HL-60 (cell line): ENCODE measurements around the gene CTXN1.

ENCODE experiments used
- DNase-seq, 2 experiments: peaks; one replicate each; pipeline ENCODE4 v3.0.0-alpha.2; 2010 to 2020; ENCODE audit warnings: low read depth in 1 of 2, low spot score in 1 of 2
- H3K27ac ChIP-seq: fragments of 250-450 bp; sonication (Bioruptor Pico); replicated peaks from 2 replicates; pipeline ENCODE4 v1.5.1; 2020; ENCODE audit warnings: mild to moderate bottlenecking, moderate library complexity
- H3K27me3 ChIP-seq: fragments of 250-450 bp; sonication (Bioruptor Pico); 2 replicates; pipeline ENCODE4 v1.5.1; 2021; ENCODE audit warnings: mild to moderate bottlenecking, moderate library complexity; ENCODE audit not compliant: insufficient read depth, poor library complexity, severe bottlenecking
- H3K4me3 ChIP-seq: replicated peaks from 2 replicates; pipeline ENCODE4 v1.5.1; 2011; ENCODE audit warnings: mild to moderate bottlenecking, control low read depth, low read length; ENCODE audit not compliant: insufficient read depth
- GABPA ChIP-seq: IDR thresholded peaks from 2 replicates; pipeline ENCODE4 v1.6.1; 2012; ENCODE audit warnings: low read depth
- POLR2AphosphoS5 ChIP-seq: IDR thresholded peaks from 2 replicates; pipeline ENCODE4 v1.6.1; 2012; ENCODE audit warnings: low read depth
- SPI1 ChIP-seq: IDR thresholded peaks from 2 replicates; pipeline ENCODE4 v1.6.1; 2012; ENCODE audit warnings: low read depth, mild to moderate bottlenecking, borderline replicate concordance
- TF ChIP-seq, protein P1 (sequence below): IDR thresholded peaks from one replicate; pipeline ENCODE4 v1.5.1; 2011; ENCODE audit warnings: low read length, control low read depth, inconsistent platforms; ENCODE audit not compliant: insufficient read depth
- TF ChIP-seq, protein P2 (sequence below): IDR thresholded peaks from 2 replicates; pipeline ENCODE4 v1.6.1; 2012; ENCODE audit warnings: low read depth; ENCODE audit not compliant: insufficient replicate concordance

The CTXN1 gene

DNA sequence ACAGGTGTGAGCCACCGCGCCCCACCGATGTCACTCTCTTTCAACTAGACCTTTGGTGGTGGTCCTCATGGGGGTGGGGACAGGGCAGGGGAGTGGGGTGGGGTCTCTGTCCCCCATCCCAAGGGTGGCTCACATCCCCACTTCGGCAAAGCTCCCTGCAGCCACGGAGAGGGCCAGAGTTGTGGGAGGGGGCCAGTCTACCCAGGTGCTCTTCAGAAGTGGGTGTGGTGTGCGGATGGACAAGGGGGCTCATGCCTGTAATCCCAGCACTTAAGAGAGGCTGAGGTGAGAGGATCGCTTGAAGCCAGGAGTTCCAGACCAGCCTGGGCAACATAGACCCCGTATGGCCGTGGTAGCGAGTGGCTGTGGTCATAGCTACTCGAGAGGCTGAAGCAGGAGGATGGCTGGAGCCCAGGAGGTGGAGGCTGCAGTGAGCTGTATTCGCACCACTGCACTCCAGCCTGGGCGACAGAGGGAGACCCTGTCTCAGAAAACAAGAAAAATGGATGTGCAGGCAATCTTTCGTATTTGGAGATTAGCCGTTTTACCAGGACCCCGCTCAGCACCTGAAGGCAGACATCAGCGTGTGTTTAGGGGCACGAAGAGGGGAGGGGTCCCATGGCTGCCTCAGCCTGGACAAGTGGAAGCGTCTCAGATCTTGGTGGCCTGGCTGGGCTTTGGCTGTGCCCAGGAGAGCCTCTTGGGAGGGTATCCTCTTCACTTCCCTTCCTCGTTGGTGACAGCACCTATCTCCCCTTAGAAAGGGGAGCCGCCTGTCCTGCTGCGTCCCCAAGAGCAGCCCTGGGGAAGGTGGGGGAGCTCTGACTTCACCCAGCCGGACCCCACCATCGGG lies 10.5 kb downstream of the CTXN1 start:
- no peak for DNase-seq
- H3K27ac ChIP-seq, result no peak overlapping the region
- peak overlapping the region; percentile 44 for H3K4me3 ChIP-seq
- H3K27me3 ChIP-seq, result peaks cover 3% of the 10 kb centered on the region
- TF ChIP-seq, protein P1, sequence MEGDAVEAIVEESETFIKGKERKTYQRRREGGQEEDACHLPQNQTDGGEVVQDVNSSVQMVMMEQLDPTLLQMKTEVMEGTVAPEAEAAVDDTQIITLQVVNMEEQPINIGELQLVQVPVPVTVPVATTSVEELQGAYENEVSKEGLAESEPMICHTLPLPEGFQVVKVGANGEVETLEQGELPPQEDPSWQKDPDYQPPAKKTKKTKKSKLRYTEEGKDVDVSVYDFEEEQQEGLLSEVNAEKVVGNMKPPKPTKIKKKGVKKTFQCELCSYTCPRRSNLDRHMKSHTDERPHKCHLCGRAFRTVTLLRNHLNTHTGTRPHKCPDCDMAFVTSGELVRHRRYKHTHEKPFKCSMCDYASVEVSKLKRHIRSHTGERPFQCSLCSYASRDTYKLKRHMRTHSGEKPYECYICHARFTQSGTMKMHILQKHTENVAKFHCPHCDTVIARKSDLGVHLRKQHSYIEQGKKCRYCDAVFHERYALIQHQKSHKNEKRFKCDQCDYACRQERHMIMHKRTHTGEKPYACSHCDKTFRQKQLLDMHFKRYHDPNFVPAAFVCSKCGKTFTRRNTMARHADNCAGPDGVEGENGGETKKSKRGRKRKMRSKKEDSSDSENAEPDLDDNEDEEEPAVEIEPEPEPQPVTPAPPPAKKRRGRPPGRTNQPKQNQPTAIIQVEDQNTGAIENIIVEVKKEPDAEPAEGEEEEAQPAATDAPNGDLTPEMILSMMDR, result no peak
- TF ChIP-seq SPI1 (no peak), GABPA (no peak), POLR2AphosphoS5 (no peak)
- TF ChIP-seq, protein P2, sequence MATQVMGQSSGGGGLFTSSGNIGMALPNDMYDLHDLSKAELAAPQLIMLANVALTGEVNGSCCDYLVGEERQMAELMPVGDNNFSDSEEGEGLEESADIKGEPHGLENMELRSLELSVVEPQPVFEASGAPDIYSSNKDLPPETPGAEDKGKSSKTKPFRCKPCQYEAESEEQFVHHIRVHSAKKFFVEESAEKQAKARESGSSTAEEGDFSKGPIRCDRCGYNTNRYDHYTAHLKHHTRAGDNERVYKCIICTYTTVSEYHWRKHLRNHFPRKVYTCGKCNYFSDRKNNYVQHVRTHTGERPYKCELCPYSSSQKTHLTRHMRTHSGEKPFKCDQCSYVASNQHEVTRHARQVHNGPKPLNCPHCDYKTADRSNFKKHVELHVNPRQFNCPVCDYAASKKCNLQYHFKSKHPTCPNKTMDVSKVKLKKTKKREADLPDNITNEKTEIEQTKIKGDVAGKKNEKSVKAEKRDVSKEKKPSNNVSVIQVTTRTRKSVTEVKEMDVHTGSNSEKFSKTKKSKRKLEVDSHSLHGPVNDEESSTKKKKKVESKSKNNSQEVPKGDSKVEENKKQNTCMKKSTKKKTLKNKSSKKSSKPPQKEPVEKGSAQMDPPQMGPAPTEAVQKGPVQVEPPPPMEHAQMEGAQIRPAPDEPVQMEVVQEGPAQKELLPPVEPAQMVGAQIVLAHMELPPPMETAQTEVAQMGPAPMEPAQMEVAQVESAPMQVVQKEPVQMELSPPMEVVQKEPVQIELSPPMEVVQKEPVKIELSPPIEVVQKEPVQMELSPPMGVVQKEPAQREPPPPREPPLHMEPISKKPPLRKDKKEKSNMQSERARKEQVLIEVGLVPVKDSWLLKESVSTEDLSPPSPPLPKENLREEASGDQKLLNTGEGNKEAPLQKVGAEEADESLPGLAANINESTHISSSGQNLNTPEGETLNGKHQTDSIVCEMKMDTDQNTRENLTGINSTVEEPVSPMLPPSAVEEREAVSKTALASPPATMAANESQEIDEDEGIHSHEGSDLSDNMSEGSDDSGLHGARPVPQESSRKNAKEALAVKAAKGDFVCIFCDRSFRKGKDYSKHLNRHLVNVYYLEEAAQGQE, result no peak

DNA sequence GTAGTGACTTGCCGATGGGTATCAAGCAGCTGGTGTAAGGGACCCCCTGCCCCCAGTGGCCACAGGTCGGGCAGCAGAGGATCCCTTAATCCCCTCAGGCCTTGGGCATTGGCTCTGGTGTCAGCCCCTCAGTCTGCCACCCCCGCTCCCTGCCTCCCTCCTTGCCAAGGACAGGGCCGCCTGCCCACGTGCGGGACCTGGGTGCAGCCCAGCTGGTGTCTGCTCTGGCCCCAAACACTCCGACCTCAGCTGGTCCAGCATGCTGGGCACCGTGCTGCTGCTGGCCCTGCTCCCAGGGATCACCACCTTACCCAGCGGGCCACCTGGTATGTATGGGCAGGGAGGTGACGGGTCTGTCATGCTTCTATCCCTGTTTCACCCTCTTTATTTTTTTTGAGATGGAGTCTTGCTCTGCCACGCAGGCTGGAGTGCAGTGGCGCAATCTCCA lies 11.3 kb downstream of the CTXN1 start, which contains the start of gene TGFBR3L:
Gene TGFBR3L (plus strand): TSS at position 233 of the 448 bp plus-strand sequence.
- Histone ChIP-seq H3K4me3 (no peak within 1 kb of the TSS), H3K27ac (no peak within 1 kb of the TSS), H3K27me3 (peaks cover 3% of the 10 kb centered on the region)
- no peak for TF ChIP-seq SPI1
- TF ChIP-seq, protein P2, result no peak
- TF ChIP-seq, protein P1, result no peak
- no peak; the same call in 1 of the 2 replicates for TF ChIP-seq POLR2AphosphoS5
- no peak for DNase-seq

DNA sequence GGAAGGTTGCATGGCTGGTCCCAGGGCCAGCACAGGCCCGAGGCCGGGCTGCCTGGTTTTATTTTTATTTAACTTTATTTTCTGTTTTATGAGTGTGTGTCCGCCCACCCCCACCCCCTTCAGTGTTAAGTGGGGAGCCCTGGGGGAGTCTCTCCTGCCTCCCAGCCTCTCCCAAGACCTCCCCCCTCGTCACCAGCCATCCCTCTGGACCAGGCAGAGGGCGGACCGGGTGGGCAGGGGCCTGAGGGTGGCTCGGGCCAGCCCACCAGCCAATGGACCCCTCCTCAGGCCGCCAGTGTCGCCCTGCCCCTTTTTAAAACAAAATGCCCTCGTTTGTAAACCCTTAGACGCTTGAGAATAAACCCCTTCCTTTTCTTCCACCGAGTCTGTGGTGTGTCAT lies 11.8 kb downstream of the CTXN1 start:
- TF ChIP-seq, protein P1, result no peak
- no peak for TF ChIP-seq GABPA
- TF ChIP-seq POLR2AphosphoS5, result no peak; the same call in 1 of the 2 replicates
- TF ChIP-seq, protein P2, result no peak
- TF ChIP-seq SPI1, result no peak
- Histone ChIP-seq H3K4me3 (no peak overlapping the region), H3K27ac (no peak overlapping the region), H3K27me3 (peaks cover 3% of the 10 kb centered on the region)
- DNase-seq, result no peak
